ENCODE measurements around the gene LUC7L2. TPM values are rescaled to one million over a fixed set of nuclear protein-coding genes. Genes with fewer than 3 reads are reported as not detected.
"Not testable (repeated sequence)": the region's sequence is repeated elsewhere in the genome, so short reads cannot be mapped to it uniquely, and the experiment has no call there.

LUC7L2 gene
- 10 to 100 TPM; 48.7 to 71.7 (median 56.8) TPM for total RNA-seq

- no peak for TF ChIP-seq CTCF (IDR thresholded peaks at IDR 0.05)
- TF ChIP-seq POLR2A (IDR thresholded peaks at IDR 0.05) = peak in 1 of 2 donors; percentile 33
- DNase-seq (ENCODE audit: low spot score in 2 of 2) = peak; percentile 100
- intact Hi-C loops (cut with DNase I; ENCODE audit: low total_unique reads) = no loop called here
- WGBS, 2 donors = 0 to 1% methylated on average over 28 to 90 of the region's 98 CpGs
- H3K4me3 ChIP-seq (ENCODE audit: low read depth, poor library complexity, severe bottlenecking) = peak within 1 kb of the TSS; percentile 98
These were observed at the start of gene LUC7L2 for GRCh38 chr7:139359366-139360209. Gene LUC7L2, plus strand, starts transcription at chr7:139359894. Its CDS starts 368 bp downstream, at chr7:139360262.

- no peak for TF ChIP-seq CTCF (IDR thresholded peaks at IDR 0.05)
- no peak for TF ChIP-seq POLR2A (IDR thresholded peaks at IDR 0.05)
- no peak for DNase-seq (ENCODE audit: low spot score in 2 of 2)
- 60 to 68% methylated on average over 5 of the region's 5 CpGs for WGBS, 2 donors
- intact Hi-C loops (cut with DNase I; ENCODE audit: low total_unique reads) = no loop called here
- no peak overlapping the region for H3K4me3 ChIP-seq (ENCODE audit: low read depth, poor library complexity, severe bottlenecking)
These were observed 41.7 kb upstream of the LUC7L2 start for GRCh38 chr7:139317939-139318505.

DNA sequence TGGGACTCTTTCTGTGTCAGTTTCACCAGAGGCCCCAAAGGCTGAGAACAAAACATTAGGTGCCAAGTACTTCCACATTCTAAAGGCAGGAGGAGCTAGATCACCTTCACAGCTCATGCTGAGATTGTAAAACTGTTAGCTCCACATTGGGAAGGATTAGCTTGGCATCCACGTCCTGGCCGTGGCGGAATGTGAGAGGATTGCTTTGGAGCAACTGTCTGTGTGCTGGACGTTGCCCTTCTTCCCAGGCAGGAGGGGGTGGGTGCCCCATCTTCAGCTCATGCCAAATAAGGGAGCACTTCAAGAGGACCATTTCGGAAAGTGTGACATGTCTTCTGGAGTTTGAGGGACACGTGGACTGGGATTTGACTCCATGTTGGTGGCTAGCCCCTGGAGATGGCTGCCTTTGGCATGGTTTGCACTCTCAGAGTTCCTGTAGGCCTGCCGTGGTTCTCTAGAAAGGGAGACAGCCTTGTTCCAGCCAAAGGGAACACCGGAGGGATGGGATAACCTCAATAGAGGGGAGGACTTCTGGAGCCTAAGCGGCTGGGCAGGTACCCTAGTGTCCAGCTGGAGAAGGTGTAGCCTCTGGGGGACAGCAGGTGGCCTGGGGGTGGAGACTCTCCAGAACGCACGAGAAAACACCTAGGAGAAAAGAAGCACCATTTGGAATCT lies 38.5 kb upstream of the LUC7L2 start:
- intact Hi-C loops (cut with DNase I; ENCODE audit: low total_unique reads) = no loop called here
- no peak for TF ChIP-seq POLR2A (IDR thresholded peaks at IDR 0.05)
- no peak for TF ChIP-seq CTCF (IDR thresholded peaks at IDR 0.05)
- DNase-seq (ENCODE audit: low spot score in 2 of 2) = no peak
- H3K4me3 ChIP-seq (ENCODE audit: low read depth, poor library complexity, severe bottlenecking) = no peak overlapping the region
- 62 to 65% methylated on average over 11 of the region's 11 CpGs for WGBS, 2 donors

- WGBS, 2 donors = 94% methylated on average over 11 of the region's 11 CpGs
- intact Hi-C loops (cut with DNase I; ENCODE audit: low total_unique reads); H3K4me3 ChIP-seq (ENCODE audit: low read depth, poor library complexity, severe bottlenecking); DNase-seq (ENCODE audit: low spot score in 2 of 2): not testable (repeated sequence)
These were observed 35.0 kb upstream of the LUC7L2 start for GRCh38 chr7:139324709-139325108.

GRCh38 chr7:139328375-139328774 lies 31.3 kb upstream of the LUC7L2 start:
- DNase-seq (ENCODE audit: low spot score in 2 of 2) = no peak
- WGBS, 2 donors = 70 to 81% methylated on average over 2 of the region's 2 CpGs
- intact Hi-C loops (cut with DNase I; ENCODE audit: low total_unique reads) = no loop called here
- no peak for TF ChIP-seq CTCF (IDR thresholded peaks at IDR 0.05)
- no peak for TF ChIP-seq POLR2A (IDR thresholded peaks at IDR 0.05)
- no peak overlapping the region for H3K4me3 ChIP-seq (ENCODE audit: low read depth, poor library complexity, severe bottlenecking)

- 55 to 59% methylated on average over 2 of the region's 2 CpGs for WGBS, 2 donors
- TF ChIP-seq POLR2A (IDR thresholded peaks at IDR 0.05) (no peak), CTCF (IDR thresholded peaks at IDR 0.05) (no peak)
These were observed 30.6 kb upstream of the LUC7L2 start for GRCh38 chr7:139329119-139329518.

More at GRCh38 chr7:139329119-139329518, 30.6 kb upstream of the LUC7L2 start:
- intact Hi-C loops (cut with DNase I; ENCODE audit: low total_unique reads) = no loop called here
- no peak for DNase-seq (ENCODE audit: low spot score in 2 of 2)
- no peak overlapping the region for H3K4me3 ChIP-seq (ENCODE audit: low read depth, poor library complexity, severe bottlenecking)
